ENCODE measurements around the gene PEX11B. TPM values are rescaled to one million over a fixed set of nuclear protein-coding genes. Genes with fewer than 3 reads are reported as not detected.

The PEX11B gene
- polyA plus RNA-seq, 3 donors = 59.3 to 65.3 (median 60.0) TPM

GRCh38 chr1:145878724-145879123, 39.8 kb downstream of the PEX11B start:
- DNase-seq (ENCODE audit: low read depth in 3 of 3, low spot score in 2 of 3) = no peak

DNA sequence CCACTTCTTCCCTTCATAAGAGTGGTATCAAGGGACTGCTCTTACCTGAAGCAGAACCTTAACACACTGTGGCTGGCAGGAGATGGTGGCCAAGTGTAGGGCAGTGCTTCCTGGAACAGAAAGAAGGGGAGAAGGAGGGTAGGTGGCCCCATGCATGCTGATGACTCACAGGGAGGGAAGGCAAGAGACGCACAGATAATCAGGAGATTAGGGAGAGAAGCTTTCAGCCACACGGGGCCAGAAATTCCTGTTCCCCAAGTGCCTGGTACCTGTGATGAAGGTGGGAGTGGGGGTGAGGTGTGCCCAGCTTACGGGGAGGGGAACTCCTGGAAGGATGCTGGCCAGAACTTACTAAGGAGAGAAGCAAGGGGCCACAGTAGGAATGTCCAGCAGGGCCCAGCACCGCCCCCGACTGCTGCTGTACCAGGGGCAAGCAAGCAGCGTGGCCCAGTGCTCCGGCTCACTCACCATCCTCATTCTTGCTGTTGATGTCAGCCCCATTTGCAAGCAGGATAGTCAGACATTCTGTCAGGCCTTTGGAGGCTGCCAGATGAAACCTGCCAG, 40.5 kb downstream of the PEX11B start:
- no peak for DNase-seq (ENCODE audit: low read depth in 3 of 3, low spot score in 2 of 3)

GRCh38 chr1:145874646-145875045, 43.9 kb downstream of the PEX11B start:
- no peak for DNase-seq (ENCODE audit: low read depth in 3 of 3, low spot score in 2 of 3)

DNA sequence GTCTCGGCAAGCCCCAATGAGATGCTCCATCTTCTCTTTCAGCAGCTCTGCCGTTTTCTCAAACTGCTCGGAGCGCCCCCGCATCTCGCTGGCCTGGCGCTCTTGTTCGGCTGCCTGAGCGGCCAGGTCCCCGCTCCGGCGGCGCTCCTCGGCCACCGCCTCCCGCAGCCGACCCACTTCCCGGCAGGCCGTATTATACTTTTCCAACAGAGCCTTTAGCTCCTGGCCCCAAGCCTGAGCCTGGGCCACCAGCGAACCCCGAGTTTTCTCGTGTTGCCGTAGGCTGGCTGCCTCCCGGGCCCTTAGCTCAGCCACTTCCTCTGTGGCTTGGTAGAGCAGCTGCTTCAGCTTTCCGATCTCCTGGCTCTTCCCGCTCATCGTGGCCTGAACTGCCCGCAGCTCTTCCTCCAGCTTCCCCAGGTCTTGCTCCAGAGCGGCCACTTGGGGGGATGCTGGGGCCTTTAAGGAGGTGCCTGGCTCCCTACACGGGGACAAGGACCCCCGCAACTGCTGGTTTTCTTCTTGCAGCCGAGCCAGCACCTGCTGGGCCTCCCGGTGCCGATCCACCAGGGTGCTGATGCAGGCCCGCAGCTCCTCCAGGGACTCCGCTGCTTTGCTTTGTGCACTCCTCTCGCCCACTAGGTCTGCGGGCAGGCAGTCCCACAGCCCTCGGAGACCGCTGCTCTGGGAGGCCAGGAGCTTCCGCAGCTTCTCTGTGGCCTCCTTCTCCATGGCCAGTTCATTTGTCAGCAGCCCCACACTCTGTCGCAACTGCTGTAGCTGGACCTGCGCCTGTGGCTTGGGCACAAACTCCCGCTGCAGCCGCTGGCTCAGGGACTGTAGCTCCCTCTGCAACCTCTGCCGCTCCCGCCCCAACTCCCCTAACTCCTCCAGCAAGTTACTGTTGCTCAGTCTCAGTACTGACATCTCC, 46.3 kb downstream of the PEX11B start:
- no peak for DNase-seq (ENCODE audit: low read depth in 3 of 3, low spot score in 2 of 3)

DNA sequence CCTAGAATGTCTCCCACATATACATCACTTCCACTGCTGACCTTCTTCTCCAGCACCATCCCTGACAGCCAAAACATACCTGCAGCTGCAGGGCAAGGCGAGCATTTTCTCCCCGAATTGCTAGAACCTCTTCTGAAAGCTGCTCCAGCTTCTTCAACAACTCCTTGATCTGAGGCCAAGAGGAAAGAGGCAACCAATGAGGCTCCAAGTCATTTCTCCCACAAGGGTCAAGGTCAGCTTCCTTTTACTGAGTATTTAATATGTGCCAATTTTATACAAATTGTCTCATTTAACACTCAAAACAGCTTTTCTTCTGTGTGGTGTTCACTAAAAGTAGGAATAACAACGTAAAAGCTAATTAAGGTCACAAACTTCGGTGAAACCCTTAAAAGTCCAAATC, 50.3 kb downstream of the PEX11B start:
- DNase-seq (ENCODE audit: low read depth in 3 of 3, low spot score in 2 of 3) = no peak

DNA sequence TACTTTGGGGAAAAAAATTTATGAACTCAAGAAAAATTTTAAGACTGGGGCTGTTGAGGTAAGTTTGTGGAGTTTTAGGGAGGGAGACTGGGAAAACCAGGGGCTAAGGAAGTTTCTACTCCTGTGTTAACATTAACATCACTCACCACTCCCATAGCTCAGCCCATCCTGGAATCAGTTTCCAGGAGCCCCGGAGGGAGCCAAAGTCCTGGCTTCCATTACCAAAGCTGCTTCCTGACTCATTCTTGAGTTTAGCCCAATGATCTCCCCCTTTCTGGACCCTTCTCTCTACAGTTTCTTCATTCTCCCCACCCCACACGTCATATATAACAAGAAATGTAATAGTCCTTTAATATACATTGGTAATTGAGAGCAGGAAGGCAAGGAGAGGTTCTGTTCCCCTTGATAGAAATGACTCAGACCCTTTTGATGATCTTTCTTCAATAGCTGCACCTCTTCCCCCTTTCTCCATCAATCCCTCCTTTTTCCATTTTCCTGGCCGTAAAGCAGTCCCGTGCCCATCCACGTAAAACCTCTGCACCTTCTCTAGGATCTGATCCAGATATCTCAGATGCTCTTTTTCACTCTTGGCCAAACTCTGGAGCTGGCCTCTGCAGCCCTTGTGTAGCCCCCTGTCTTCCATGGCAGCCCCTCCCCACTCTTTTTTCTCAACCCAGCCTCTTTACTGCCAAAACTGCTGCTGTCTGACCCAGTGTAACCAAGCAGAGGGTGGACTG, 55.1 kb downstream of the PEX11B start:
- no peak for DNase-seq (ENCODE audit: low read depth in 3 of 3, low spot score in 2 of 3)

Other genes with a start within 250 kb of the PEX11B start
- gene PDZK1, start 211.3 kb downstream of the PEX11B start, polyA plus RNA-seq (ENCODE audit: insufficient read length in 3 of 3) = 100 to 1,000 TPM; 158 to 219 (median 210) TPM
- gene CD160, start 199.2 kb downstream of the PEX11B start, polyA plus RNA-seq (ENCODE audit: insufficient read length in 3 of 3) = 1 to 10 TPM in 1 of 3 donors, under 1 TPM in 2; 0.79 to 1.2 (median 0.94) TPM
- 10 to 100 TPM; 14.0 to 15.5 (median 14.8) TPM for gene RNF115, start 94.6 kb downstream of the PEX11B start, polyA plus RNA-seq (ENCODE audit: insufficient read length in 3 of 3)
- gene POLR3C, start 94.5 kb downstream of the PEX11B start, polyA plus RNA-seq (ENCODE audit: insufficient read length in 3 of 3) = 10 to 100 TPM; 34.4 to 39.1 (median 37.7) TPM
- 1 to 10 TPM; 5.4 to 7.2 (median 5.4) TPM for gene NUDT17, start 73.1 kb downstream of the PEX11B start, polyA plus RNA-seq (ENCODE audit: insufficient read length in 3 of 3)
- gene PIAS3, start 59.6 kb downstream of the PEX11B start, polyA plus RNA-seq (ENCODE audit: insufficient read length in 3 of 3) = 10 to 100 TPM; 39.8 to 46.3 (median 41.5) TPM
- 1 to 10 TPM; 2.1 to 2.6 (median 2.2) TPM for gene ANKRD35, start 32.9 kb downstream of the PEX11B start, polyA plus RNA-seq (ENCODE audit: insufficient read length in 3 of 3)
- under 1 TPM; 0.59 to 0.90 (median 0.62) TPM for gene ITGA10, start 8.7 kb downstream of the PEX11B start, polyA plus RNA-seq (ENCODE audit: insufficient read length in 3 of 3)
- gene RBM8A, start 8.8 kb upstream of the PEX11B start, polyA plus RNA-seq (ENCODE audit: insufficient read length in 3 of 3) = 100 to 1,000 TPM; 222 to 225 (median 225) TPM
- gene LIX1L, start 39.3 kb upstream of the PEX11B start, polyA plus RNA-seq (ENCODE audit: insufficient read length in 3 of 3) = 10 to 100 TPM; 24.3 to 26.2 (median 25.3) TPM
- gene ANKRD34A, start 45.9 kb upstream of the PEX11B start, polyA plus RNA-seq (ENCODE audit: insufficient read length in 3 of 3) = under 1 TPM; 0.37 to 0.51 (median 0.37) TPM
- gene POLR3GL, start 46.0 kb upstream of the PEX11B start, polyA plus RNA-seq (ENCODE audit: insufficient read length in 3 of 3) = 10 to 100 TPM; 37.0 to 43.4 (median 39.5) TPM
- 100 to 1,000 TPM; 417 to 557 (median 478) TPM for gene TXNIP, start 77.9 kb upstream of the PEX11B start, polyA plus RNA-seq (ENCODE audit: insufficient read length in 3 of 3)
- under 1 TPM; 0.07 to 0.21 (median 0.16) TPM for gene HJV, start 103.0 kb upstream of the PEX11B start, polyA plus RNA-seq (ENCODE audit: insufficient read length in 3 of 3)
- 1 to 10 TPM; 2.1 to 2.9 (median 2.8) TPM for gene NBPF10, start 226.1 kb upstream of the PEX11B start, polyA plus RNA-seq (ENCODE audit: insufficient read length in 3 of 3)